MCF 10A (cell line): ENCODE data around the gene PRR33. TPM values are rescaled to one million over a fixed set of nuclear protein-coding genes. Genes with fewer than 3 reads are reported as not detected.

Experiments used
- BruUV-seq: library from RNA; stranded (reverse); fragments of 400-500 nt; replicated peaks from 2 replicates; lab custom pipeline; 2021; lab: Mats Ljungman, UMichigan
- CTCF ChIA-PET: fragments of 300-600 bp; sonication (Branson Sonifier 250); formaldehyde crosslinking; extraction: SDS; loops from one replicate; lab custom pipeline; 2021; ENCODE audit warnings: antibody characterized with exemption, inconsistent platforms; lab: Yijun Ruan, JAX
- POLR2A ChIA-PET: fragments of 300-600, 350-650 bp; sonication (Branson Sonifier 250); formaldehyde crosslinking; extraction: SDS; loops from one replicate; lab custom pipeline; 2020; ENCODE audit warnings: antibody characterized with exemption, inconsistent platforms; lab: Yijun Ruan, JAX
- DNase-seq: peaks from one replicate; pipeline ENCODE4 v3.0.0-alpha.2; 2018; ENCODE audit not compliant: unreplicated experiment
- H3K27ac Mint-ChIP-seq: one replicate; pipeline ENCODE4 v1.8.0; 2022; ENCODE audit warnings: mild to moderate bottlenecking, low read depth, mixed read lengths; ENCODE audit not compliant: unreplicated experiment
- H3K27me3 Mint-ChIP-seq: one replicate; pipeline ENCODE4 v1.8.0; 2022; ENCODE audit warnings: mixed read lengths; ENCODE audit not compliant: insufficient read depth, unreplicated experiment
- H3K36me3 Mint-ChIP-seq: one replicate; pipeline ENCODE4 v1.8.0; 2022; ENCODE audit warnings: mild to moderate bottlenecking, moderate library complexity, mixed read lengths; ENCODE audit not compliant: insufficient read depth, unreplicated experiment
- H3K4me1 Mint-ChIP-seq: one replicate; pipeline ENCODE4 v1.8.0; 2022; ENCODE audit warnings: mixed read lengths; ENCODE audit not compliant: insufficient read depth, unreplicated experiment
- H3K4me3 Mint-ChIP-seq: one replicate; pipeline ENCODE4 v1.8.0; 2022; ENCODE audit warnings: mild to moderate bottlenecking, moderate library complexity, mixed read lengths; ENCODE audit not compliant: unreplicated experiment
- H3K9me3 Mint-ChIP-seq: one replicate; pipeline ENCODE4 v1.8.0; 2022; ENCODE audit warnings: mixed read lengths; ENCODE audit not compliant: unreplicated experiment
- CTCF ChIP-seq: fragments of 200-600 bp; IDR thresholded peaks from one replicate; pipeline ENCODE4 v1.8.0; 2022; ENCODE audit warnings: antibody characterized with exemption, mild to moderate bottlenecking; ENCODE audit not compliant: unreplicated experiment
- intact Hi-C: fragments of 100-400 bp; cut with micrococcal nuclease; formaldehyde crosslinking; loops from 2 replicates; pipeline ENCODE4 v1.14.1; 2022
- total RNA-seq: library from RNA; stranded (reverse); gene quantifications from 2 replicates; pipeline ENCODE4 v1.2.3, GENCODE V29; 2022

The PRR33 gene
- total RNA-seq, 1 experiment from 2014 or later = not detected

GRCh38 chr11:1870721-1871466 is 20.8 kb downstream of the PRR33 start:
- ChIA-PET POLR2A (no interaction called here), CTCF (interaction anchor here (1.4 kb wide), 1 partner anchor 12 kb away, joined by 7 read pairs; no protein-coding TSS in a partner anchor)
- no TSS peak for BruUV-seq
- Mint-ChIP-seq H3K4me3 (no peak overlapping the region), H3K4me1 (peaks cover 16% of the 10 kb centered on the region), H3K27ac (no peak overlapping the region), H3K9me3 (no peaks in the 10 kb centered on the region), H3K36me3 (no peaks in the 10 kb centered on the region), H3K27me3 (no peaks in the 10 kb centered on the region)
- DNase-seq = no peak
- no peak for TF ChIP-seq CTCF
- intact Hi-C loops = no loop called here

- TF ChIP-seq CTCF = no peak
- Mint-ChIP-seq H3K27me3 (no peaks in the 10 kb centered on the region), H3K36me3 (no peaks in the 10 kb centered on the region), H3K4me3 (no peak overlapping the region), H3K9me3 (no peaks in the 10 kb centered on the region), H3K27ac (no peak overlapping the region), H3K4me1 (peaks cover 13% of the 10 kb centered on the region)
- POLR2A ChIA-PET = no interaction called here
- no peak for DNase-seq
- intact Hi-C loops = no loop called here
- CTCF ChIA-PET = interaction anchor here (0.7 to 1.4 kb wide), 2 partner anchors 12 to 176 kb away, joined by 3 to 7 read pairs; no protein-coding TSS in a partner anchor
- no TSS peak for BruUV-seq
Measured at GRCh38 chr11:1870326-1870696, 21.4 kb downstream of the PRR33 start.

- Mint-ChIP-seq H3K9me3 (no peaks in the 10 kb centered on the region), H3K27me3 (no peaks in the 10 kb centered on the region), H3K4me1 (peaks cover 14% of the 10 kb centered on the region), H3K36me3 (no peaks in the 10 kb centered on the region), H3K4me3 (no peak overlapping the region), H3K27ac (no peak overlapping the region)
- POLR2A ChIA-PET = no interaction called here
- DNase-seq = no peak
- no peak for TF ChIP-seq CTCF
- intact Hi-C loops = no loop called here
- CTCF ChIA-PET = interaction anchor here (0.7 to 1.4 kb wide), 3 partner anchors 13 to 175 kb away, joined by 3 to 7 read pairs (median 3); no protein-coding TSS in a partner anchor
- BruUV-seq = no TSS peak
Measured at GRCh38 chr11:1869427-1870325, 22.0 kb downstream of the PRR33 start.

- ChIA-PET CTCF (interaction anchor here (0.7 kb wide), 1 partner anchor 63 kb away, joined by 3 read pairs; no protein-coding TSS in a partner anchor), POLR2A (no interaction called here)
- H3K27me3 Mint-ChIP-seq = no peaks in the 10 kb centered on the region
- BruUV-seq = no TSS peak
- H3K9me3 Mint-ChIP-seq = no peaks in the 10 kb centered on the region
- DNase-seq = no peak
- no peak overlapping the region for H3K27ac Mint-ChIP-seq
- TF ChIP-seq CTCF = no peak
- H3K4me3 Mint-ChIP-seq = no peak overlapping the region
- intact Hi-C loops = no loop called here
- no peaks in the 10 kb centered on the region for H3K36me3 Mint-ChIP-seq
- peaks cover 22% of the 10 kb centered on the region for H3K4me1 Mint-ChIP-seq
Measured at GRCh38 chr11:1868636-1869291, 22.9 kb downstream of the PRR33 start.
